ENCODE measurements around the gene LARGE1.

Gene LARGE1

GRCh38 chr22:33472462-33473344 lies 447.6 kb downstream of the LARGE1 start:
- no peaks in the 10 kb centered on the region for H3K36me3 ChIP-seq (ENCODE audit: control insufficient read depth in 1 of 2, insufficient read depth in 2 of 2, low read length in 2 of 2)
- no peak overlapping the region for H4K91ac ChIP-seq (ENCODE audit: low read depth, low read length)
- peaks cover 0 to 8% of the 10 kb centered on the region in 2 experiments for H3K4me1 ChIP-seq (ENCODE audit: control insufficient read depth in 1 of 2, insufficient read depth in 2 of 2, low read length in 2 of 2)
- no CpG with 5 or more reads among the region's 9 CpGs for WGBS (ENCODE audit: extremely low coverage, insufficient coverage, insufficient read length)
- H3K27me3 ChIP-seq (ENCODE audit: insufficient read depth, low read length) = no peaks in the 10 kb centered on the region
- no peak overlapping the region for H3K23ac ChIP-seq (ENCODE audit: low read length)
- no peak overlapping the region for H2BK120ac ChIP-seq (ENCODE audit: insufficient read depth, low read length, poor library complexity)
- H3K79me2 ChIP-seq (ENCODE audit: control insufficient read depth, insufficient read depth, low read length, poor library complexity) = no peaks in the 10 kb centered on the region
- no peak overlapping the region for H2BK12ac ChIP-seq (ENCODE audit: low read length)
- H2AK5ac ChIP-seq (ENCODE audit: low read length) = no peak overlapping the region
- no peak overlapping the region for H3K4ac ChIP-seq (ENCODE audit: low read depth, low read length)
- no peak overlapping the region for H3K4me2 ChIP-seq (ENCODE audit: low read length)
- DNase-seq = peak; percentile 19 to 41
- H3K18ac ChIP-seq (ENCODE audit: low read length) = no peak overlapping the region
- no peak overlapping the region for H3K4me3 ChIP-seq (ENCODE audit: low read depth, low read length)
- H3K27ac ChIP-seq (ENCODE audit: low read depth, low read length) = no peak overlapping the region
- no peak overlapping the region for H2BK5ac ChIP-seq (ENCODE audit: low read depth, low read length, poor library complexity)
- H2AFZ ChIP-seq (ENCODE audit: insufficient read depth, low read length, poor library complexity) = no peak overlapping the region
- H3K14ac ChIP-seq (ENCODE audit: low read length) = no peak overlapping the region
- no peak overlapping the region for H4K8ac ChIP-seq (ENCODE audit: low read depth, low read length)
- no peak overlapping the region for H4K12ac ChIP-seq (ENCODE audit: low read depth, low read length)
- no peaks in the 10 kb centered on the region for H3K79me1 ChIP-seq (ENCODE audit: low read length)
- H3K9ac ChIP-seq (ENCODE audit: low read length) = no peak overlapping the region
- H3K9me3 ChIP-seq (ENCODE audit: insufficient read depth, low read depth, low read length) = no peaks in the 10 kb centered on the region

GRCh38 chr22:33470456-33470855 lies 449.8 kb downstream of the LARGE1 start:
- Histone ChIP-seq H3K4me3 (ENCODE audit: low read depth, low read length) (no peak overlapping the region), H4K8ac (ENCODE audit: low read depth, low read length) (no peak overlapping the region), H3K79me1 (ENCODE audit: low read length) (no peaks in the 10 kb centered on the region), H3K36me3 (ENCODE audit: control insufficient read depth in 1 of 2, insufficient read depth in 2 of 2, low read length in 2 of 2) (no peaks in the 10 kb centered on the region), H3K23ac (ENCODE audit: low read length) (no peak overlapping the region), H3K27me3 (ENCODE audit: insufficient read depth, low read length) (no peaks in the 10 kb centered on the region), H2BK5ac (ENCODE audit: low read depth, low read length, poor library complexity) (no peak overlapping the region), H4K12ac (ENCODE audit: low read depth, low read length) (no peak overlapping the region), H3K9me3 (ENCODE audit: insufficient read depth, low read depth, low read length) (no peaks in the 10 kb centered on the region), H3K14ac (ENCODE audit: low read length) (no peak overlapping the region), H2BK120ac (ENCODE audit: insufficient read depth, low read length, poor library complexity) (no peak overlapping the region), H3K4ac (ENCODE audit: low read depth, low read length) (no peak overlapping the region), H2BK12ac (ENCODE audit: low read length) (no peak overlapping the region), H4K91ac (ENCODE audit: low read depth, low read length) (no peak overlapping the region), H3K27ac (ENCODE audit: low read depth, low read length) (no peak overlapping the region), H2AFZ (ENCODE audit: insufficient read depth, low read length, poor library complexity) (no peak overlapping the region), H3K4me2 (ENCODE audit: low read length) (no peak overlapping the region), H3K9ac (ENCODE audit: low read length) (no peak overlapping the region), H3K18ac (ENCODE audit: low read length) (no peak overlapping the region), H3K4me1 (ENCODE audit: control insufficient read depth in 1 of 2, insufficient read depth in 2 of 2, low read length in 2 of 2) (no peaks in the 10 kb centered on the region), H2AK5ac (ENCODE audit: low read length) (no peak overlapping the region), H3K79me2 (ENCODE audit: control insufficient read depth, insufficient read depth, low read length, poor library complexity) (no peaks in the 10 kb centered on the region)
- DNase-seq = no peak
- whole genome bisulfite sequencing (ENCODE audit: extremely low coverage, insufficient coverage, insufficient read length) = no CpG with 5 or more reads among the region's 6 CpGs

GRCh38 chr22:33467620-33468095 lies 452.6 kb downstream of the LARGE1 start:
- Histone ChIP-seq H2BK5ac (ENCODE audit: low read depth, low read length, poor library complexity) (no peak overlapping the region), H3K36me3 (ENCODE audit: control insufficient read depth in 1 of 2, insufficient read depth in 2 of 2, low read length in 2 of 2) (no peaks in the 10 kb centered on the region), H2BK12ac (ENCODE audit: low read length) (no peak overlapping the region), H3K9me3 (ENCODE audit: insufficient read depth, low read depth, low read length) (no peaks in the 10 kb centered on the region), H4K8ac (ENCODE audit: low read depth, low read length) (no peak overlapping the region), H3K27ac (ENCODE audit: low read depth, low read length) (no peak overlapping the region), H3K9ac (ENCODE audit: low read length) (no peak overlapping the region), H3K4me1 (ENCODE audit: control insufficient read depth in 1 of 2, insufficient read depth in 2 of 2, low read length in 2 of 2) (no peaks in the 10 kb centered on the region), H3K4me3 (ENCODE audit: low read depth, low read length) (no peak overlapping the region), H2AK5ac (ENCODE audit: low read length) (no peak overlapping the region), H3K4me2 (ENCODE audit: low read length) (no peak overlapping the region), H4K91ac (ENCODE audit: low read depth, low read length) (no peak overlapping the region), H3K14ac (ENCODE audit: low read length) (no peak overlapping the region), H3K79me1 (ENCODE audit: low read length) (no peaks in the 10 kb centered on the region), H2BK120ac (ENCODE audit: insufficient read depth, low read length, poor library complexity) (no peak overlapping the region), H2AFZ (ENCODE audit: insufficient read depth, low read length, poor library complexity) (no peak overlapping the region), H4K12ac (ENCODE audit: low read depth, low read length) (no peak overlapping the region), H3K18ac (ENCODE audit: low read length) (no peak overlapping the region), H3K79me2 (ENCODE audit: control insufficient read depth, insufficient read depth, low read length, poor library complexity) (no peaks in the 10 kb centered on the region), H3K27me3 (ENCODE audit: insufficient read depth, low read length) (no peaks in the 10 kb centered on the region), H3K4ac (ENCODE audit: low read depth, low read length) (no peak overlapping the region), H3K23ac (ENCODE audit: low read length) (no peak overlapping the region)
- DNase-seq = no peak
- WGBS (ENCODE audit: extremely low coverage, insufficient coverage, insufficient read length) = no CpG with 5 or more reads among the region's 5 CpGs

GRCh38 chr22:33467080-33467479 lies 453.2 kb downstream of the LARGE1 start:
- Histone ChIP-seq H3K4ac (ENCODE audit: low read depth, low read length) (no peak overlapping the region), H3K4me2 (ENCODE audit: low read length) (no peak overlapping the region), H3K36me3 (ENCODE audit: control insufficient read depth in 1 of 2, insufficient read depth in 2 of 2, low read length in 2 of 2) (no peaks in the 10 kb centered on the region), H3K23ac (ENCODE audit: low read length) (no peak overlapping the region), H2AK5ac (ENCODE audit: low read length) (no peak overlapping the region), H3K4me1 (ENCODE audit: control insufficient read depth in 1 of 2, insufficient read depth in 2 of 2, low read length in 2 of 2) (no peaks in the 10 kb centered on the region), H2BK12ac (ENCODE audit: low read length) (no peak overlapping the region), H3K27ac (ENCODE audit: low read depth, low read length) (no peak overlapping the region), H3K14ac (ENCODE audit: low read length) (no peak overlapping the region), H3K27me3 (ENCODE audit: insufficient read depth, low read length) (no peaks in the 10 kb centered on the region), H3K9me3 (ENCODE audit: insufficient read depth, low read depth, low read length) (no peaks in the 10 kb centered on the region), H2AFZ (ENCODE audit: insufficient read depth, low read length, poor library complexity) (no peak overlapping the region), H3K79me2 (ENCODE audit: control insufficient read depth, insufficient read depth, low read length, poor library complexity) (no peaks in the 10 kb centered on the region), H4K12ac (ENCODE audit: low read depth, low read length) (no peak overlapping the region), H4K8ac (ENCODE audit: low read depth, low read length) (no peak overlapping the region), H3K9ac (ENCODE audit: low read length) (no peak overlapping the region), H4K91ac (ENCODE audit: low read depth, low read length) (no peak overlapping the region), H3K79me1 (ENCODE audit: low read length) (no peaks in the 10 kb centered on the region), H3K18ac (ENCODE audit: low read length) (no peak overlapping the region), H3K4me3 (ENCODE audit: low read depth, low read length) (no peak overlapping the region), H2BK5ac (ENCODE audit: low read depth, low read length, poor library complexity) (no peak overlapping the region), H2BK120ac (ENCODE audit: insufficient read depth, low read length, poor library complexity) (no peak overlapping the region)
- WGBS (ENCODE audit: extremely low coverage, insufficient coverage, insufficient read length) = no CpG with 5 or more reads among the region's 2 CpGs
- DNase-seq = no peak
